HG02870 (cell line): Measurements from ENCODE around the gene TCEAL1.
"Not testable (repeated sequence)": the region's sequence is repeated elsewhere in the genome, so short reads cannot be mapped to it uniquely, and the experiment has no call there.

ENCODE experiments used
- ATAC-seq: cut with Tn5 transposase; IDR thresholded peaks from one replicate; pipeline ENCODE4 v1.9.1; 2021; ENCODE audit warnings: mild to moderate bottlenecking, moderate library complexity; ENCODE audit not compliant: unreplicated experiment

TCEAL1 gene

GRCh38 chrX:103628386-103629317, at the start of gene TCEAL1:
Gene TCEAL1, plus strand, starts transcription at chrX:103628975. Its CDS starts 942 bp downstream, at chrX:103629917.
- ATAC-seq, result peak; percentile 49

DNA sequence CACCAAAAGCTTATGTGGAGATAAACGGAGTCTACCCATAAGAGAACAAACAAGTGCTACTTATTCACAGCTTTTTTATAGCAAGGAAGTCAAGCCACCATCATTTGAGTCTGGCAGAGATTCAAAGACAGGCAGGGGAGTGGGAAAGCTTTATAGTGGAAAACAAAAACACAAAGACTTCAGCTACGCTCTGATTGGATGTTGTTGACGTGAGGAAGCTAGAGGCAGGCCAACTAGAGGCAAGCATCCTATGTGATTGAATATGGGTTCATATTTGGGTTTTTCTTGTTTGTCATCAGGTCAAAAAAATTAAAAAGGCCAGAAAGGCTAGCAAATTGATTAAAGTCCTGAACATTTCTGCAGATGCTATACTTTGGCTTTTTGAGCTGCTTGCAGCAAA, 44.2 kb upstream of the TCEAL1 start:
- ATAC-seq, result no peak

DNA sequence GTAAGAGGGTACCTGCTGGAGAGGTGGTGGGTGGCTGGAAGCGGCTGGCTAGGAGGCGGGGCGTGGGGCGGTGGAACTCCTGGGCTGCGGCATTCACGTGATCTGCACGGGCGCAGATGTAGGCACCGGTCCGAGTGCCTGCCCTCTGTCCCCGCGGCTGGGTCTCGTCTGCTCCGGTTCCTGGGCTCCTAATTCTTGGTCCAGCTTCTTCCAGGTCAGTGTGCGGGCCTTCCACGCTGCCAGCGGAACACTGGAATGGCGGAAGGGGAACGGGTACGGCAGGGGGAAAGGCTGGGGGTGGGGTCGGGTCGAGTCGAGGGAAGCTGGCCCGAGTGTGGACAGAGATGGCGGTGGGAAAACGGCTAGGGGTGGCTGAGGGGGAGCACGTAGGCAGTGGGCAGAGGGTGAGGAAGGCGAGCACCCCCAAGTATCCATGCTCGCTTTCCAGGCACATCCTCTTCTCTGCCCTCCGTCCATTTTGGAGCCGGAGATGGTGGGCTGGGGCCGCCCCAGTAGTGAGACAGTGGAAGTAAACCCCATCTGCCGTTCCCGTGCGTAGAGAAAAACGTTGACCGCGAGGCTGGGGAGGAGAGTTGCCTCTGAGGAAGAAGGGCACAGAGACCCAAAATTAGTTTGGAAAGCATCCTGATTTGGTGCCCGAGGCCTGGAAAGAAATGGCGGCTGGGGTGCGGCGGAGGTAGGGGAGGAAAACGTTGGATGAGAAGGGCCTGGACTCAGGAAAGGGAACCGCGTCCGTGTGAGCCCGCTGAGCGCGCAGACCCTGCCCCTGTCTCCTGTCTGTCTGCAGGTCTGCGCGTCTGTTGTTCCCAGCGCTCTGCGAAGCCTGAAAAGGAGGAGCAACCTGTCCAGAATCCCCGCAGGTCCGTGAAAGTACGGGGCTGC, 43.1 kb upstream of the TCEAL1 start, which contains the start of gene TCEAL4:
Gene TCEAL4 (plus strand): TSS at position 105 of the 903 bp plus-strand sequence. CDS start 1,161 bp downstream, outside the sequence.
- peak; percentile 84 for ATAC-seq

DNA sequence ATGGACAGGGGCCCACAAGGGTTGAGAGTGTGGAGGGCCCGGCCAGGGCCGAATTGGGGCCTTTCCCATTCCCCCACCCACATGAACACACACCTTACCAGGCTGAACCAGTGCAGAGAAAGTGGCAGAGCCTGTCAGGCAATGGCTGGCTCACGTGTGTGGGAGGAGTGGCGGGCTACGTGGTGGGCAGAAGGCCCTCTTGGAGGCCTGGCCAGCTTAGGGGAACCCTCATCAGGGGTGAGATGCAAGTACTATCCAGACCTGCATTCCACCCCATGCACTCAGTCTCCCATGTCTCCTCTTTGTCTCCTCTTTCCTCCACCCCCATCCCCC, 42.5 kb upstream of the TCEAL1 start:
- ATAC-seq, result peak; percentile 10

DNA sequence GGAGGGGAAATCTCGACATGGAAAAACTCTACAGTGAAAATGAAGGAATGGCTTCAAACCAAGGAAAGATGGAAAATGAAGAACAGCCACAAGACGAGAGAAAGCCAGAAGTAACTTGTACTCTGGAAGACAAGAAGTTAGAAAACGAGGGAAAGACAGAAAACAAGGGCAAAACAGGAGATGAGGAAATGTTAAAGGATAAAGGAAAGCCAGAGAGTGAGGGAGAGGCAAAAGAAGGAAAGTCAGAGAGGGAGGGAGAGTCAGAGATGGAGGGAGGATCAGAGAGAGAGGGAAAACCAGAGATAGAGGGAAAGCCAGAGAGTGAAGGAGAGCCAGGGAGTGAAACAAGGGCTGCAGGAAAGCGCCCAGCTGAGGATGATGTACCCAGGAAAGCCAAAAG, 42.1 kb upstream of the TCEAL1 start:
- no peak for ATAC-seq

- ATAC-seq, result not testable (repeated sequence)
These were observed 36.5 kb upstream of the TCEAL1 start for GRCh38 chrX:103592295-103592694.

- not testable (repeated sequence) for ATAC-seq
These were observed 33.6 kb upstream of the TCEAL1 start for GRCh38 chrX:103595202-103595601.

DNA sequence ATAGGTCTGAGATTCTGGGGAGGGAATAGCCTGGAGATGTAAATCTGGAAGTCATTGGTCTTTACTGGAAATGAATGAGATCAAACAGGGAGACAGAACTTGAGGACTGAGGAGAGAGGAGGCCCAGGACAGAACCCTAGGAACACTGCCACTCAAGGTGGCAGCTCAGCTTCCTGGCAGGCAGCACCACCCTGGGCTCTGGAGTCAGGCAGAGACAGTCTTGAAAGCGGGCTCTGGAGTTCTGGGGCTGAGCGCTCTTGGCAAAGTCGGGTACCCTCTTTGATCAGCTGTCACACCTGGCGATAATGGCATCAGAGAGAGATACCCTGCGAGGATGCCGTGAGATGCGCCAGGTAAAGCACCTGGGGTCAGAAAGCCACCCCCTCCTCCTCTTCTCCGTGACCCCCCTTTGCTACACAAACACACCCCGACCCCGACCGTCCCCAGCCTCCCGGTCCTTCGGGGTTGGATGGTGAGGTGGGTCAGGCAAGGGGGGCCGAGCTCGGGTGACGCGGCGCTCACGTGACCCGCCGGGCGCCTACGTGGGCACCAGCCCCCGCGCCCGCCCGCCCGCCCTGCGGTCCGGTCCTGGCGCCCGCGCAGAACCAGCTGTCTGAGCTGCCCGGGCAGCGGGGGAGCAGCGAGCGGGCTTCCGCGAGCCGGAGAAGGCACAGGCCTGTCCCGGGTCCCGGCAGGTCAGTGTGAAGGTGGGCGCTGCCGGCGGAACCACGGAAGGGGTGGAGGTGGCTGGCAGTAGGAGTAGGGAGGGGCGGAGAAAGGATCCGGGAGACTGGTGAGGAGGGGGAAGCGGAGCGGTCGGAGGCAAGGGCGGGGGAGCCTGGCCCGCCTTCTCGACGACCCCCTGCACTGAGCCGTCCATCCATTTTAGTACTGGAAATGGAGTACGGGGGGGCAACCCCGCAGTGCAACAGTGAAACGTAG, 21.1 kb upstream of the TCEAL1 start, which contains the start of gene TCEAL3:
Gene TCEAL3 (plus strand): TSS at position 600 of the 942 bp plus-strand sequence. CDS start 1,102 bp downstream, outside the sequence.
- ATAC-seq, result peak; percentile 40

- peak; percentile 31 for ATAC-seq
These were observed 20.3 kb upstream of the TCEAL1 start for GRCh38 chrX:103608306-103608963.

- ATAC-seq, result no peak
These were observed 18.5 kb upstream of the TCEAL1 start for GRCh38 chrX:103610282-103610681.

DNA sequence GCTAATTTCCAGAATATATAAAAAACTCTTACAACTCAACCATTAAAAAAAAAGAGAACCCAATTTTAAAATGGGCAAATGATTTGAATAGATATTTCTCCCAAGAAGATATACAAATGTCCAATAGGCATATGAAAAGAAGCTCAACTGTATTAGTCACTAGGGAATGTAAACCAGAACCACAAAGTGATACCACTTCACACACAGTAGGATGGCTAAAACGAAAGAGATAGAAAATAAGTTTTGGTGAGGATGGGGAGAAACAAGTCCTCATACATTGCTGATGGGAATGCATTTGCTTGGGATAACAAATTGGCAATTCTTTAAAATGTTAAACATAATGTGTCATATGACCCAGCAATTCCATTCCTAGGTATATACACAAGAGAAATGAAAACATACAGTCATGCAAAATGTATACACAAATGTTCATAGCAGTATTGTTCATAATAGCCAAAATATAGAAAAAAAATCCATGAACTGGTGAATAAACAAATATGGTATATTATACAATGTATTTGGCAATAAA, 15.3 kb upstream of the TCEAL1 start:
- no peak for ATAC-seq

GRCh38 chrX:103614999-103615398, 13.8 kb upstream of the TCEAL1 start:
- ATAC-seq, result no peak

- ATAC-seq, result no peak
These were observed 12.9 kb upstream of the TCEAL1 start for GRCh38 chrX:103615781-103616371.

DNA sequence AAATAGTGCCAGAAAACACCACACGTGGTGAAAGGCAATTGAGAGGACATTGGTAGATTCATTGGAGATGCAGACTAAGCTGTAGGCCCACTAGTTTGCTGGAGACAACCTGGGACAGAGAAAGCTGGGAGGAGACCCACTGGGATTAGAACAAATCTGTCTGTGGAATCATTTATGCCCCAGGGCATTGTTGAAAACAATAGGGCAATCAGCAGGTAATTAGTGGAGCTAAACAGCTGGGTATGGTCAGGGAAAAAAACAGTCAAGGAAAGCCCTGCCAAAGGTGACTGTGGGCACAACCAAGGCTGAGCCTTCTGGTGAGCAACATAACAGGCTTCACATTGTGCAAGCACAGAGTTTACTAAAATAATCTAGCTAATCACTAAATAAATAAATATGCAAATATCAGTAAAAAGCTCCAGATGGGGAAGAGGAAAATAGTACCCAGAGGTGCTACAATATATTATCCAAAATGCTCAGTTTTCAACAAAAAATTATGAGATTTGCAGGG, 12.0 kb upstream of the TCEAL1 start:
- no peak for ATAC-seq

DNA sequence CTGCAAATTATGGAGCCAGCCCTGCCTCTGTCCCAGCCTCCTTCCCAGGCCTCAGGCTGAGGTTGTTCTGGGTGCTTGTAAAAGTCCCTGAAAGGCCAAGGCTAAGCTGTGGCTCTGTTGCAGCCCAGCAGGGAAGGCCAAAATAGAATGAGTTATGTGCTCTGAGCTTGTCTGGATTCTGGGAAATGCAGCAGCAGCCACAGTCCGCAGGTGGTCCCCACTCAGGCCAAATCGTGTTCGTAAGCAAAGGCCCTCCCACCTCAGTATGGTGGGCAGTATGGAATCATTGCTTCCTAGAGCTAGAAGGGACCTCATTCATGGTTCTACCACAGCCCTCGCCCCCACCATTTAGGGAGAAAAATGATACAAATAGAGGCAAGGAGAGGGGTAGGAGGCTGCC, 4.7 kb upstream of the TCEAL1 start:
- no peak for ATAC-seq

DNA sequence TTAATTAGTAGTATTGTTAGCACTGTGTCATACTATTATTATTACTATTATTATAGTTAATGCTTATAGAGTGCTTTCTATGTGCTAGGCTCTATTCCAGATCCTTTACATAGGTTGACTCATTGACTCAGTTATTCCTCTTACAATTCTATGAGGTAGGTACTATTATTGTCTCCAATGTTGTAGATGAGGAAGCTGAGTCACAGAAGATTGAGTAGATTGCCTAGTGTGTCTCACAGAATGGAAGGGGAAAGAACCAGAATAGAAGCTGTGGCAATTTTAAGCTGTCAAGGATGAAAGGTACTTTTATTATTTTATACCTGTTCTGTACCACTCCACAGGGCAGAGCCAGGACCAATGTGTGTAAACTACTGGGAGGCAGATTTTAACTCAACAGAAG, 1.9 kb upstream of the TCEAL1 start:
- no peak for ATAC-seq

GRCh38 chrX:103629318-103630170, 769 bp downstream of the TCEAL1 start:
- peak; percentile 33 for ATAC-seq

DNA sequence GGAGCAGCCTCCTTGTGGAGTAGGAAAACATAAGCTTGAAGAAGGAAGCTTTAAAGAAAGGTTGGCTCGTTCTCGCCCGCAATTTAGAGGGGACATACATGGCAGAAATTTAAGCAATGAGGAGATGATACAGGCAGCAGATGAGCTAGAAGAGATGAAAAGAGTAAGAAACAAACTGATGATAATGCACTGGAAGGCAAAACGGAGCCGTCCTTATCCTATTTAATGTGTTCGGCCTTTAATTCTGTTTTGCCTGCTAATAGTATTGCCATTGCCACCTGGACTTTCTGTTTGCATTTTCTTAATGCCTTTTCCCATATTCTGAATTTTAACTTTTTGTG, 1.4 kb downstream of the TCEAL1 start:
- no peak for ATAC-seq
